GM18868 (cell line): ENCODE data around the gene PIWIL1.

Experiments
- ATAC-seq: cut with Tn5 transposase; IDR thresholded peaks from one replicate; pipeline ENCODE4 v1.9.1; 2021; ENCODE audit warnings: mild to moderate bottlenecking, moderate library complexity; ENCODE audit not compliant: unreplicated experiment

Gene PIWIL1

GRCh38 chr12:130335517-130336392, 1.9 kb upstream of the PIWIL1 start:
- no peak for ATAC-seq

GRCh38 chr12:130336723-130337487, 782 bp upstream of the PIWIL1 start:
- no peak for ATAC-seq

GRCh38 chr12:130338794-130339601, 1.3 kb downstream of the PIWIL1 start:
- ATAC-seq: no peak

- ATAC-seq: no peak
Observed at GRCh38 chr12:130339951-130340350, 2.3 kb downstream of the PIWIL1 start.

GRCh38 chr12:130342442-130342841, 4.8 kb downstream of the PIWIL1 start:
- ATAC-seq: no peak

GRCh38 chr12:130342842-130343241, 5.2 kb downstream of the PIWIL1 start:
- no peak for ATAC-seq

- ATAC-seq: no peak
Observed at GRCh38 chr12:130344529-130344928, 6.8 kb downstream of the PIWIL1 start.

GRCh38 chr12:130345292-130345691, 7.6 kb downstream of the PIWIL1 start:
- ATAC-seq: no peak

GRCh38 chr12:130347588-130347987, 9.9 kb downstream of the PIWIL1 start:
- ATAC-seq: no peak

GRCh38 chr12:130350715-130351114, 13.0 kb downstream of the PIWIL1 start:
- ATAC-seq: no peak

- ATAC-seq: no peak
Observed at GRCh38 chr12:130351326-130351725, 13.6 kb downstream of the PIWIL1 start.

GRCh38 chr12:130353081-130353480, 15.4 kb downstream of the PIWIL1 start:
- ATAC-seq: no peak

GRCh38 chr12:130354407-130354806, 16.7 kb downstream of the PIWIL1 start:
- ATAC-seq: no peak

- ATAC-seq: no peak
Observed at GRCh38 chr12:130356222-130356621, 18.5 kb downstream of the PIWIL1 start.

- no peak for ATAC-seq
Observed at GRCh38 chr12:130357241-130357640, 19.6 kb downstream of the PIWIL1 start.

- ATAC-seq: no peak
Observed at GRCh38 chr12:130357729-130358330, 20.1 kb downstream of the PIWIL1 start.

GRCh38 chr12:130362060-130362459, 24.4 kb downstream of the PIWIL1 start:
- no peak for ATAC-seq

GRCh38 chr12:130364578-130364977, 26.9 kb downstream of the PIWIL1 start:
- ATAC-seq: no peak

GRCh38 chr12:130366159-130366558, 28.5 kb downstream of the PIWIL1 start:
- ATAC-seq: no peak

- no peak for ATAC-seq
Observed at GRCh38 chr12:130367003-130367402, 29.3 kb downstream of the PIWIL1 start.

- ATAC-seq: no peak
Observed at GRCh38 chr12:130367523-130367922, 29.8 kb downstream of the PIWIL1 start.
